HL-60 (cell line): ENCODE measurements around the gene ANKRD49.

ENCODE experiments used
- DNase-seq, 2 experiments: peaks; one replicate each; pipeline ENCODE4 v3.0.0-alpha.2; 2010 to 2020; ENCODE audit warnings: low read depth in 1 of 2, low spot score in 1 of 2
- H3K27ac ChIP-seq: fragments of 250-450 bp; sonication (Bioruptor Pico); replicated peaks from 2 replicates; pipeline ENCODE4 v1.5.1; 2020; ENCODE audit warnings: mild to moderate bottlenecking, moderate library complexity
- H3K27me3 ChIP-seq: fragments of 250-450 bp; sonication (Bioruptor Pico); 2 replicates; pipeline ENCODE4 v1.5.1; 2021; ENCODE audit warnings: mild to moderate bottlenecking, moderate library complexity; ENCODE audit not compliant: insufficient read depth, poor library complexity, severe bottlenecking
- H3K4me3 ChIP-seq: replicated peaks from 2 replicates; pipeline ENCODE4 v1.5.1; 2011; ENCODE audit warnings: mild to moderate bottlenecking, control low read depth, low read length; ENCODE audit not compliant: insufficient read depth
- GABPA ChIP-seq: IDR thresholded peaks from 2 replicates; pipeline ENCODE4 v1.6.1; 2012; ENCODE audit warnings: low read depth
- POLR2AphosphoS5 ChIP-seq: IDR thresholded peaks from 2 replicates; pipeline ENCODE4 v1.6.1; 2012; ENCODE audit warnings: low read depth
- SPI1 ChIP-seq: IDR thresholded peaks from 2 replicates; pipeline ENCODE4 v1.6.1; 2012; ENCODE audit warnings: low read depth, mild to moderate bottlenecking, borderline replicate concordance
- TF ChIP-seq, protein P1 (sequence below): IDR thresholded peaks from 2 replicates; pipeline ENCODE4 v1.6.1; 2012; ENCODE audit warnings: low read depth; ENCODE audit not compliant: insufficient replicate concordance
- TF ChIP-seq, protein P2 (sequence below): IDR thresholded peaks from one replicate; pipeline ENCODE4 v1.5.1; 2011; ENCODE audit warnings: low read length, control low read depth, inconsistent platforms; ENCODE audit not compliant: insufficient read depth

The ANKRD49 gene

DNA sequence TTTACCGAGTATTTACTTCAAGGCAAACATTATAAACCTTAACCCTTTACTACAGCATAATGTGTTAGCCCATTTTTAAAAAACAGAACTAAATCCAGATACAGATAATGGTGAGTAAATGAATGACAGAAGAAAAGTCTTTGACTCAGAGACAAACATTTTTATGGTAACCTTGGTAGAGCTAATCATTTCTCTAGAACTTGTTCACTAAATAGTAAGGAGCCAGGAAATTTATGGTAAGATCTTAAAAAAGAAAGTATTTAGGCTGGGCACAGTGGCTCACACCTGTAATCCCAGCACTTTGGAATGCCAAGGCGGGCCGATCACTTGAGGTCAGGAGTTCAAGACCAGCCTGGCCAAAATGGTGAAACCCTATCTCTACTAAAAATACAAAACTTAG is 38.4 kb downstream of the ANKRD49 start:
- DNase-seq = no peak
- Histone ChIP-seq H3K4me3 (no peak overlapping the region), H3K27ac (no peak overlapping the region), H3K27me3 (no peaks in the 10 kb centered on the region)
- TF ChIP-seq POLR2AphosphoS5 (no peak), SPI1 (no peak), GABPA (no peak)
- TF ChIP-seq, protein P1, sequence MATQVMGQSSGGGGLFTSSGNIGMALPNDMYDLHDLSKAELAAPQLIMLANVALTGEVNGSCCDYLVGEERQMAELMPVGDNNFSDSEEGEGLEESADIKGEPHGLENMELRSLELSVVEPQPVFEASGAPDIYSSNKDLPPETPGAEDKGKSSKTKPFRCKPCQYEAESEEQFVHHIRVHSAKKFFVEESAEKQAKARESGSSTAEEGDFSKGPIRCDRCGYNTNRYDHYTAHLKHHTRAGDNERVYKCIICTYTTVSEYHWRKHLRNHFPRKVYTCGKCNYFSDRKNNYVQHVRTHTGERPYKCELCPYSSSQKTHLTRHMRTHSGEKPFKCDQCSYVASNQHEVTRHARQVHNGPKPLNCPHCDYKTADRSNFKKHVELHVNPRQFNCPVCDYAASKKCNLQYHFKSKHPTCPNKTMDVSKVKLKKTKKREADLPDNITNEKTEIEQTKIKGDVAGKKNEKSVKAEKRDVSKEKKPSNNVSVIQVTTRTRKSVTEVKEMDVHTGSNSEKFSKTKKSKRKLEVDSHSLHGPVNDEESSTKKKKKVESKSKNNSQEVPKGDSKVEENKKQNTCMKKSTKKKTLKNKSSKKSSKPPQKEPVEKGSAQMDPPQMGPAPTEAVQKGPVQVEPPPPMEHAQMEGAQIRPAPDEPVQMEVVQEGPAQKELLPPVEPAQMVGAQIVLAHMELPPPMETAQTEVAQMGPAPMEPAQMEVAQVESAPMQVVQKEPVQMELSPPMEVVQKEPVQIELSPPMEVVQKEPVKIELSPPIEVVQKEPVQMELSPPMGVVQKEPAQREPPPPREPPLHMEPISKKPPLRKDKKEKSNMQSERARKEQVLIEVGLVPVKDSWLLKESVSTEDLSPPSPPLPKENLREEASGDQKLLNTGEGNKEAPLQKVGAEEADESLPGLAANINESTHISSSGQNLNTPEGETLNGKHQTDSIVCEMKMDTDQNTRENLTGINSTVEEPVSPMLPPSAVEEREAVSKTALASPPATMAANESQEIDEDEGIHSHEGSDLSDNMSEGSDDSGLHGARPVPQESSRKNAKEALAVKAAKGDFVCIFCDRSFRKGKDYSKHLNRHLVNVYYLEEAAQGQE = no peak
- TF ChIP-seq, protein P2, sequence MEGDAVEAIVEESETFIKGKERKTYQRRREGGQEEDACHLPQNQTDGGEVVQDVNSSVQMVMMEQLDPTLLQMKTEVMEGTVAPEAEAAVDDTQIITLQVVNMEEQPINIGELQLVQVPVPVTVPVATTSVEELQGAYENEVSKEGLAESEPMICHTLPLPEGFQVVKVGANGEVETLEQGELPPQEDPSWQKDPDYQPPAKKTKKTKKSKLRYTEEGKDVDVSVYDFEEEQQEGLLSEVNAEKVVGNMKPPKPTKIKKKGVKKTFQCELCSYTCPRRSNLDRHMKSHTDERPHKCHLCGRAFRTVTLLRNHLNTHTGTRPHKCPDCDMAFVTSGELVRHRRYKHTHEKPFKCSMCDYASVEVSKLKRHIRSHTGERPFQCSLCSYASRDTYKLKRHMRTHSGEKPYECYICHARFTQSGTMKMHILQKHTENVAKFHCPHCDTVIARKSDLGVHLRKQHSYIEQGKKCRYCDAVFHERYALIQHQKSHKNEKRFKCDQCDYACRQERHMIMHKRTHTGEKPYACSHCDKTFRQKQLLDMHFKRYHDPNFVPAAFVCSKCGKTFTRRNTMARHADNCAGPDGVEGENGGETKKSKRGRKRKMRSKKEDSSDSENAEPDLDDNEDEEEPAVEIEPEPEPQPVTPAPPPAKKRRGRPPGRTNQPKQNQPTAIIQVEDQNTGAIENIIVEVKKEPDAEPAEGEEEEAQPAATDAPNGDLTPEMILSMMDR = no peak

DNA sequence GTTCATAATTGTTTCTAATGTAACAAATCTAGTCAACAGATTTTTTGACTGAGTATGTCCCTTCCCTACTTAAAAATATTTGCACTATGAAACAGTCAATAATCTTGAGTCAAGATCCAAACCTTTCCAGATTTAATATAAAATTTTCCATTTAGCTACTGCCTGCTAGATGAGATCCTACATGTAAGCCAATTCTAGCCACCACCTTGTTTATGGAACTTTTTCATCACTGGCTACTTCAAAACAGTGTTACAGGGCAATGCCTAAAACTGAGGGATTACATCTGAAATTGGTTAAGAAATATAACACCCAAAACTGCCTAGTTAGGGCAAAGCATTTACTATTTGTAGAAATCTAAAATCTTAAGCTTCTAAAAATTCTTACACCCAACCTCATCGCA is 39.4 kb downstream of the ANKRD49 start:
- TF ChIP-seq SPI1 = no peak
- TF ChIP-seq POLR2AphosphoS5 = no peak
- TF ChIP-seq, protein P2 = no peak
- TF ChIP-seq, protein P1 = no peak
- TF ChIP-seq GABPA = no peak
- Histone ChIP-seq H3K27me3 (no peaks in the 10 kb centered on the region), H3K4me3 (no peak overlapping the region), H3K27ac (no peak overlapping the region)
- DNase-seq = no peak

DNA sequence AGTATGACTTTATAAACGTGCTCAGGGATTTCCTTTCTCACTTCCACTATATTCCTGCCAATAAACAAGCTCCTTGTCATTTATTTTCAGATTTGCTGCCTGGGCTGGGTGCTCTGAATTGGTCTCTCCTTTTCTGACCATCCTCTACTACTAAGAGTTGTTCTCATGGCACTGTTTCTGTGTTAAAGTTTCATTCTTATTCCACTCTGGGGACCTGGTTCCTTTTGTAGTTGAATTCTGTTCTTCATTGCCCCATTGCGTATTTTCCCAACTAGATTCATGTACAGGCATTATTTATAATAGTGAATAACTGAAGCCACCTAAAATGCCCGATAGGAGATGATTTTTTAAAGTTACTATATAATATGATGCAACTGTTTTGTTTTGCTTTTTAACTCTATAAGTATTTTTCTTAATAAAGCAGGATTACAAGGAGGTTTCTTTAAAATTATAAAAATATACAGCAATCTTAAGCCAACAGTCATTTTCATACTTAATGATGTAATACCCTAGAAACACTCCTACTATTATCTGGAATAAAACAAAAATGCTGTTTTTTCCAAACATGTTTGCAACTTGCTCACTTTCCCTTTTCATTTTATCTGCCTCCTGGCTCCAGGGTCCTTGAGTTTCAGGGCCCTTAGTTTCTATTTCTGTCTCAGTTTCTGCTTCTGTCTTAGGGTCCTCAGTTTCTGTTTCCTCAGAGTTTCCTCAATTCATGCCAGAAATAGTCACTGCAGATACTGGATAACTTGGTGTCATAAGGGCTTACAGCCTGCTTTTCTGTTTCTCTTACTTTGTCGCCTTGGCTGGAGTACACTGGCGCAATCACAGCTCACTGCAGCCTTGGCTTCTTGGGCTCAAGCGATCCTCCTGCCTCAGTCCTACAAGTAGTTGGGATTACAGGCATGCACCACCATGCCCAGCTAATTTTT is 40.2 kb downstream of the ANKRD49 start:
- Histone ChIP-seq H3K4me3 (no peak overlapping the region), H3K27me3 (no peaks in the 10 kb centered on the region), H3K27ac (no peak overlapping the region)
- TF ChIP-seq, protein P2 = no peak
- TF ChIP-seq SPI1 = no peak
- TF ChIP-seq GABPA = no peak
- no peak for TF ChIP-seq POLR2AphosphoS5
- TF ChIP-seq, protein P1 = no peak
- DNase-seq = no peak
